ENCODE measurements around the gene RPS27.

- TF ChIP-seq CTCF (IDR thresholded peaks at IDR 0.05; ENCODE audit: insufficient read depth, low read length) (no peak), POLR2AphosphoS5 (IDR thresholded peaks at IDR 0.05; ENCODE audit: low read depth) (no peak), REST (IDR thresholded peaks at IDR 0.05; ENCODE audit: insufficient replicate concordance, low read depth) (no peak), SPI1 (IDR thresholded peaks at IDR 0.05; ENCODE audit: borderline replicate concordance, low read depth) (no peak)
Observed at GRCh38 chr1:153985341-153985912, 5.1 kb upstream of the RPS27 start.

Measured in HL-60 (cell line).